Type B pancreatic cell (in vitro differentiated cells): Measurements from ENCODE around the gene GALNT11. TPM values are rescaled to one million over a fixed set of nuclear protein-coding genes. Genes with fewer than 3 reads are reported as not detected.
"Not testable (repeated sequence)": the region's sequence is repeated elsewhere in the genome, so short reads cannot be mapped to it uniquely, and the experiment has no call there.

Experiments
- DNase-seq: peaks from one replicate; pipeline ENCODE4 v3.0.0; 2021; ENCODE audit warnings: mixed read lengths; ENCODE audit not compliant: unreplicated experiment; ENCODE audit errors: extremely low spot score
- H3K27ac Mint-ChIP-seq: 2 replicates; pipeline ENCODE4 v1.8.0; 2021; ENCODE audit warnings: mild to moderate bottlenecking, mixed read lengths
- H3K27me3 Mint-ChIP-seq: 2 replicates; pipeline ENCODE4 v1.8.0; 2021; ENCODE audit warnings: mixed read lengths
- H3K36me3 Mint-ChIP-seq: 2 replicates; pipeline ENCODE4 v1.8.0; 2021; ENCODE audit warnings: mixed read lengths
- H3K4me1 Mint-ChIP-seq: one replicate; pipeline ENCODE4 v1.8.0; 2021; ENCODE audit warnings: mixed read lengths; ENCODE audit not compliant: unreplicated experiment
- H3K4me3 Mint-ChIP-seq: 2 replicates; pipeline ENCODE4 v1.8.0; 2021; ENCODE audit warnings: mild to moderate bottlenecking, mixed read lengths
- H3K9me3 Mint-ChIP-seq: 2 replicates; pipeline ENCODE4 v1.8.0; 2021; ENCODE audit warnings: mixed read lengths
- CTCF ChIP-seq: fragments of 200-600 bp; sonication (generic); conservative IDR thresholded peaks from 2 replicates; pipeline ENCODE4 v1.5.0; 2021; ENCODE audit warnings: antibody characterized with exemption, mild to moderate bottlenecking
- total RNA-seq: library from RNA; stranded (reverse); gene quantifications from 2 replicates; pipeline ENCODE4 v1.2.1, GENCODE V29; 2021; ENCODE audit warnings: low replicate concordance

GALNT11 gene
- total RNA-seq, 1 donor from 2014 or later, result 28.8 TPM

DNA sequence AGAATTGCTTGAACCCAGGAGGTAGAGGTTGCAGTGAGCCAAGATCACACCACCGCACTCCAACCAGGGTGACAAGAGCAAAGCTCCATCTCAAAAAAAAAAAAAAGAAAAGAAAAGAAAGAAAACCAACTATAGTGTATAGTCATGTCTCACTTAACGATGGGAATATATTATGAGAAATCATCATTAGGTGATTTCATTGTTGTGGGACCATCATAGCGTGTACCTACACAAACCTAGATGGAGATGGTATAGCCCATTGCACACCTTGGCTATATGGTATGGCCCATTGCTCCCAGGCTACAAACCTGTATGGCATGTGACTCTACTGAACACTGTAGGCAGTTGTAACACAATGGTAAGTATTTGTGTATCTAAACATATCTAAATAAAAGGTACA lies 8.5 kb upstream of the GALNT11 start:
- Mint-ChIP-seq H3K9me3 (no peaks in the 10 kb centered on the region), H3K27me3 (peaks cover 4% of the 10 kb centered on the region), H3K27ac (no peak overlapping the region), H3K4me3 (no peak overlapping the region), H3K36me3 (no peaks in the 10 kb centered on the region), H3K4me1 (no peaks in the 10 kb centered on the region)
- DNase-seq, result no peak
- no peak for TF ChIP-seq CTCF

DNA sequence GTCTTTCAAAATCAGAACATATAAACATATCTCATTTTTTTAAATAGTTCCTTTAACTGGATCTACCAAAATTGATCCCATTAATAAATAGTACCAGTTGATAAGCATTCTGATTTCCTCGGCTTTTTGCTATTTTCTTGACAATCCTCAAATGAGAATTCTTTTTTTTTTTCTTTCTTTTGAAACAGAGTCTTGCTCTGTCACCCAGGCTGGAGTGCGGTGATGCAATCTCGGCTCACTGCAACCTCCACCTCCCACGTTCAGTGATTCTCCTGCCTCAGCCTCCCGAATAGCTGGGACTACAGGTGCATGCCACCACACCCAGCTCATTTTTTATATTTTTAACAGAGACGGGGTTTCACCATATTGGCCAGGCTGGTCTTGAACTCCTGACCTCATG lies 7.8 kb upstream of the GALNT11 start:
- not testable (repeated sequence) for H3K27me3 Mint-ChIP-seq, H3K9me3 Mint-ChIP-seq, H3K4me3 Mint-ChIP-seq, H3K4me1 Mint-ChIP-seq, DNase-seq, H3K27ac Mint-ChIP-seq, H3K36me3 Mint-ChIP-seq

DNA sequence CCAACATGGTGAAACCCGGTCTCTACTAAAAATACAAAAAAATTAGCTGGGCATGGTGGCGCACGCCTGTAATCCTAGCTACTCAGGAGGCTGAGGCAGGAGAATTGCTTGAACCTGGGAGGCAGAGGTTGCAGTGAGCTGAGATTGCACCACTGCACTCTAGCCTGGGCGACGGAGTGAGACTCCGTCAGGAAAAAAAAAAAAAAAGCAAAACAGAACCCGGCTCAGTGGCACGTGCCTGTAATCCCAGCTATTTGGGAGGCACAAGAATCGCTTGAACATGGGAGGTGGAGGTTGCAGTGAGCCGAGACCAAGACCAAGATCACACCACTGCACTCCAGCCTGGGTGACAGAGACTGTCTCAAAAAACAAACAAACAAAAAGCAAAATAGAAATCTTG lies 3.7 kb upstream of the GALNT11 start:
- not testable (repeated sequence) for H3K4me1 Mint-ChIP-seq, H3K4me3 Mint-ChIP-seq, H3K27me3 Mint-ChIP-seq, H3K27ac Mint-ChIP-seq, DNase-seq, H3K36me3 Mint-ChIP-seq, H3K9me3 Mint-ChIP-seq

DNA sequence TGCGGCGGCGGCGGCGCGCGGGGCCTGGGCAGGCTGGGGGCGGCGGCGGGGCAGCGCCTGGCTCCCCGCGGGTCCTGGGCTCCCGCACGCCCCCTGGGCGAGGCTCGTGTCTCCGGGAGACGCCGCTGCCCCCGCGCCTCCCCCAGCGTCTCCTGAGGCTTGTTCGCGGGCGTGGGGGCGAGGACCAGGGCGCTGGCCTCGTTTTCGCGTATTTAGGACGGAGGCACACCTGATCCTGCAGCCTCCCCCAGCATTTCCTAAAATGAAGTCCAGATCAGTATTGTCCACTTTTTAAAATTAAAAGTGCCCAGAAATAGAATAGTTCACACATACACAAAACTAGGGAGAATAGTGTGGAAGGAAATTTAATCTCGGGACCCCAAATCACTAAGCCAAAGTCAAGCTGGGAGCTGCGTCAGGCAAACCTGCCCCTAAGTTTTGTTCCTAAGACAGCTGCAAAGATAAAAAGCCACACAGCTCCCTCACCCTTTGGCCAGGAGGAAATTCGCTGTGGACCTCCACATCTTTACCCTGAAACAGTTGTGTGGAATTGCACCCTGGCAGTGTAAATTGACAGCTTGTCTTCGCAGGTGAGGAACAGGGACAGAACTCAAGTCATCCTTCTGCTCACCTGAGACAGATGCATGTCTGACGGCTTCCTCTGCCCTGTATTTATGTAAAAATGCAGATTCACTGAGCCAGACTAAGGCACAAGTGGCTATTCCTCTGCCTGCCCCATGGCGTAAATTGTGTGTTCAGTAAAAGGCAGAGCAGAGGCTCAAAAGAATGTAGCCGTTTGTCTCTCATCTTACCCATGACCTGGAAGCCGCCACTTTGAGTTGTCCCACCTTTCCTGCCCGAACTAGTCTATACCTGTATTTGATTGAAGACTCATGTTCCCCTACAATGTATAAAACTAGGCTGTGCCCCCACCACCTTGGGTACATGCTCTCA lies 740 bp downstream of the GALNT11 start:
- Mint-ChIP-seq H3K36me3 (peaks cover 29% of the 10 kb centered on the region), H3K4me3 (peak overlapping the region; percentile 89), H3K9me3 (peaks cover 6% of the 10 kb centered on the region), H3K4me1 (peaks cover 9% of the 10 kb centered on the region), H3K27ac (peak overlapping the region; percentile 70), H3K27me3 (peaks cover 8% of the 10 kb centered on the region)
- TF ChIP-seq CTCF, result no peak
- DNase-seq, result no peak

GRCh38 chr7:152027491-152028365 lies 2.3 kb downstream of the GALNT11 start:
- Mint-ChIP-seq H3K36me3 (peaks cover 31% of the 10 kb centered on the region), H3K4me3 (peak overlapping the region; percentile 50)
- H3K4me1 Mint-ChIP-seq, DNase-seq, H3K27me3 Mint-ChIP-seq, H3K27ac Mint-ChIP-seq, H3K9me3 Mint-ChIP-seq: not testable (repeated sequence)

DNA sequence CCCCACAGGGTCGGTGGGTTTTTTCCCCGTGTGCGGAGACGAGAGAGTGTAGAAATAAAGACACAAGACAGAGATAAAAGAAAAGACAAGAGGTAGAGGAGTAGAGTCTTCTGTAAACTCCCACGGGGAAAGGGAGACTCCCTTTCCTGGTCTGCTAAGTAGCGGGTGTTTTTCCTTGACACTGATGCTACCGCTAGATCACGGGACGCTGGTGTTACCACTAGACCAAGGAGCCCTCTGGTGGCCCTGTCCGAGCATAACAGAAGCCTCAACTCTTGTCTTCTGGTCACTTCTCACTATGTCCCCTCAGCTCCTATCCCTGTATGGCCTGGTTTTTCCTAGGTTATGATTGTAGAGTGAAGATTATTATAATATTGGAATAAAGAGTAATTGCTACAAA lies 4.6 kb downstream of the GALNT11 start:
- Mint-ChIP-seq H3K27ac (peak overlapping the region; percentile 14), H3K36me3 (peaks cover 40% of the 10 kb centered on the region)
- H3K4me1 Mint-ChIP-seq, H3K9me3 Mint-ChIP-seq, H3K27me3 Mint-ChIP-seq, H3K4me3 Mint-ChIP-seq, DNase-seq: not testable (repeated sequence)
- peak; percentile 71 for TF ChIP-seq CTCF

DNA sequence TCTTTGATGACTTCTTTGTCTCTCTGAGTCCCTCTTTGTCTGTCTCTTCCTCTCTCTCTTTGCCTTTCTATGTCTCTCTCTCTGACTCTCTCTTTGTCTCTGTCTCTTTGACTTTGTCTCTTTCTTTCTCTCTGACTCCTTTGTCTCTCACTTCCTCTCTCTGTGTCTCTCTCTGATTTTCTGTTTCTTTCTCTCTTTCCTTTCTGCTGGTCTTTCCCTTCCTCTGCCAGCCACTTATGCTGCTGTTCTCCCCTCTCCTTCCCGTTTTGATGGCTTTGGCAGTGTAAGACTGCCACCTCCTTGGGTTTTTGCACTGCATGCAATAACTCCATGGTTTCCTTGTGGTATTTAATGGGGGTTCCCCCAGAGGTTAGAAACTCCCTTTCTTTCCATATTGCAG lies 5.2 kb downstream of the GALNT11 start:
- H3K36me3 Mint-ChIP-seq, result peaks cover 40% of the 10 kb centered on the region
- not testable (repeated sequence) for H3K27ac Mint-ChIP-seq, H3K27me3 Mint-ChIP-seq, DNase-seq, H3K4me3 Mint-ChIP-seq, H3K4me1 Mint-ChIP-seq, H3K9me3 Mint-ChIP-seq
